Muscle of leg (tissue), 11 donors: ENCODE data around the gene CACNA1C. TPM values are rescaled to one million over a fixed set of nuclear protein-coding genes. Genes with fewer than 3 reads are reported as not detected.

ENCODE experiments used
- DNase-seq: peaks from one replicate; pipeline ENCODE4 v3.0.0; 2013
- H3K27ac ChIP-seq: one replicate; pipeline ENCODE4 v1.5.1; 2013; ENCODE audit warnings: mild to moderate bottlenecking, low read length, control low read depth
- H3K27me3 ChIP-seq: one replicate; pipeline ENCODE4 v1.6.1; 2013; ENCODE audit warnings: low read length; ENCODE audit not compliant: control insufficient read depth, insufficient read depth
- H3K36me3 ChIP-seq: one replicate; pipeline ENCODE4 v1.6.1; 2013; ENCODE audit warnings: low read length; ENCODE audit not compliant: control insufficient read depth, insufficient read depth
- H3K4me1 ChIP-seq: one replicate; pipeline ENCODE4 v1.6.1; 2013; ENCODE audit warnings: low read length; ENCODE audit not compliant: control insufficient read depth, insufficient read depth
- H3K4me3 ChIP-seq: one replicate; pipeline ENCODE4 v1.5.1; 2013; ENCODE audit warnings: low read length, control low read depth
- H3K9me3 ChIP-seq: replicated peaks from 2 replicates; pipeline ENCODE4 v1.6.1; 2013; ENCODE audit warnings: low read depth, low read length; ENCODE audit not compliant: control insufficient read depth
- WGBS: methylation state at CpG from one replicate; pipeline ENCODE4 v1.1.5; 2013; ENCODE audit warnings: missing lambda C conversion rate; ENCODE audit not compliant: insufficient coverage; 5-methylcytosine and 5-hydroxymethylcytosine counted together
- polyA plus RNA-seq, 8 donors: library from polyadenylated mRNA; unstranded; fragments of 120-200 nt; gene quantifications; one replicate each; pipeline versions ENCODE4 v1.2.1 to v1.2.3, GENCODE V29; 2013; ENCODE audit warnings: inconsistent platforms in 1 of 8, low replicate concordance in 1 of 8; ENCODE audit not compliant: insufficient read length in 8 of 8, insufficient read depth in 1 of 8
- total RNA-seq: library from RNA; stranded (reverse); fragments of 120-200 nt; gene quantifications from one replicate; pipeline ENCODE4 v1.2.4, GENCODE V29; 2013

The CACNA1C gene
- total and polyA plus RNA-seq, 9 donors: 1.9 to 4.3 (median 3.6) TPM

GRCh38 chr12:2550561-2551411, 498.0 kb downstream of the CACNA1C start:
- no peaks in the 10 kb centered on the region for H3K36me3 ChIP-seq
- WGBS: 65% methylated on average over 13 of the region's 17 CpGs
- H3K27ac ChIP-seq: no peak overlapping the region
- no peak for DNase-seq
- no peaks in the 10 kb centered on the region for H3K9me3 ChIP-seq
- peaks cover 4% of the 10 kb centered on the region for H3K4me1 ChIP-seq
- H3K27me3 ChIP-seq: peaks cover 3% of the 10 kb centered on the region
- H3K4me3 ChIP-seq: no peak overlapping the region

DNA sequence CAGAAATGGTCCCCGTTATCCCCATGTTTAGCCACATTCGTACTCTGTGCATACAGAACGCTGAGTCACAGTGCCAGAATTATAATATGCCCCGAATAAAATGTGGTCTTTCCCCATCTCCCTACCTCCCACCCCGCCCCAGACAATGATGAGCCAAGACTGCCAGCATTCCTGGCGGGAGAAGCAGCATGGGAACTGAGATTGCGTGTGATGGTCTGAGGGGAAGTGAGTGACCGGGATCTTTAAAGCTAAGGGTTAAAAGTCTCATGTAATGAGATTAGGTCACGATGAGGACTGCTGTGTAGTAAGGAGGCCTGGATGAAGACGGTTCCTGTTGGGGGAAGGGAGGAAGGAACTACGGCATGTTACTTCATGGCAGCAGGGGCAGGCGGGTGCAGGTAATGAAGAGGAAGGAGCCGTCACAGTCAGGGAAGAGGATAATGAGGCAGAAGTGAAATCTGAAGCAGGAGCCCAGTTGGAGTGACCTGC, 498.7 kb downstream of the CACNA1C start:
- Histone ChIP-seq H3K9me3 (no peaks in the 10 kb centered on the region), H3K4me3 (no peak overlapping the region), H3K27me3 (peaks cover 3% of the 10 kb centered on the region), H3K36me3 (no peaks in the 10 kb centered on the region), H3K27ac (no peak overlapping the region), H3K4me1 (peaks cover 4% of the 10 kb centered on the region)
- 63% methylated on average over 9 of the region's 13 CpGs for WGBS
- DNase-seq: no peak

- H3K36me3 ChIP-seq: no peaks in the 10 kb centered on the region
- H3K4me1 ChIP-seq: peaks cover 4% of the 10 kb centered on the region
- H3K9me3 ChIP-seq: no peaks in the 10 kb centered on the region
- DNase-seq: no peak
- H3K27me3 ChIP-seq: peaks cover 3% of the 10 kb centered on the region
- no peak overlapping the region for H3K4me3 ChIP-seq
- WGBS: 50% methylated on average over 10 of the region's 10 CpGs
- H3K27ac ChIP-seq: no peak overlapping the region
Observed at GRCh38 chr12:2552000-2552756, 499.4 kb downstream of the CACNA1C start.

DNA sequence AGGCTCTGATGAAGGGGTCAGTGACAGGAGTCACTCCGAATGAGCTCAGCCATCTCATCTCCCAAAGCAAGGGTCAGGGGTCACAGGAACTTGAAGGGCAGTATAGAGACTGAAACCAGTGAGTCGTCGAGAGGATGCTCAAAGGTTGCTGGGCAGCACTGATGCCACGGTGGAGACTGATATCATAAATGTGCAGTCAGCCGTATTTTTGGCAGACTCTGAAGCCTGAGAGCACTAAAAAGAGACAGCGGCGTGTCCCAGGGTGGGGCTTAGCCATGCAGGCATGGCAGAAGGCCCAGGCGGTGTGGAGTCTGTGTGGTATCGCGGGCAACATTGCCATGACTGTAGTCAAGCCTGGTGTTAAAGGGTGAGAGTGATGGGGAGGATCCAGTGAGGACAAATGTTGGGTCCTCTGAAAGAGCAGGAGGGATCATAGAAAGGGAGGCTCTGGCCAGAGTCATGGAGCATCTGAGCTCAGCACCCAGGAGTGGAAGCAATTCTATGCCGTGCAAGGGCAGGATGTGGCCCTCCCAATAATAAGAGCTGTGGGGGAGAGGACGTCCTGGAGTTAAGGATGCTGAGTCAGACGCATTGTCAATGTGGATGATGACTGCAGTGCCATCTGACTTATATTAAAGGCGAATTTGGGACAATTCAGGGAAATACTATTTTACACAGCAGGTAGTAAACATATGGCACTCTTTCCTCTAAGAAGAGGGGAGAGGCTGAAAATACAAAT, 500.8 kb downstream of the CACNA1C start:
- Histone ChIP-seq H3K27me3 (peaks cover 5% of the 10 kb centered on the region), H3K36me3 (no peaks in the 10 kb centered on the region), H3K9me3 (no peaks in the 10 kb centered on the region), H3K27ac (no peak overlapping the region), H3K4me3 (no peak overlapping the region), H3K4me1 (peaks cover 4% of the 10 kb centered on the region)
- no peak for DNase-seq
- 79% methylated on average over 9 of the region's 14 CpGs for WGBS

DNA sequence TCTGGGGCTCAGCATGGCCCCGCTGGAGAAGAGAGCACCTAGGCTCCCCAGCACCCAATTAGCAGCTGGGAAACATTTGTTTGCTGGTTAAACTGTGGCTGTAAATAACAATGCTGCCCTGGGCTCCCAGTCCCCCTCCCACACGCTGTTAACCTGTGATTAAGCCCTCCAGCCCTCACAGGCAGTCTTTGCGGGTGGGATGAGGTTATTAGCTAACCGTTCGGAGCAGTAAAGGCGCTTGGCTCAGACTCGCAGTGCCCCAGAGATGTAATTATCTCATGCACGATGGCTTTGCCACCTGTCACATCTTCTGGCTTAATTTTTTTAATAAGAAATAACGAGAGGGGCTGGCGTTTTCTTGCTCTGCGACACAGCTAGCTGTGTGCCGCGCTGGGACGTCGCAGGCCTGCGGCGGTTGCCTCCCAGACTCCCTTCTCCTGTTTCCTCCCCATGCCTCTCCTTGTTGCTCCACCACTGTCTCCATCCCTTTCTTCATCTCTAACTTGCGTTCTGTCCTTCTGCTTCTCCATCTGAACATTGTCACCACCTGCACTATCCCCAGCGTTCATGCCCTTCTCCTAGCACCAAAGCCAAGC, 502.8 kb downstream of the CACNA1C start:
- H3K4me1 ChIP-seq: peaks cover 4% of the 10 kb centered on the region
- H3K36me3 ChIP-seq: no peaks in the 10 kb centered on the region
- no peak overlapping the region for H3K27ac ChIP-seq
- H3K4me3 ChIP-seq: no peak overlapping the region
- peaks cover 5% of the 10 kb centered on the region for H3K27me3 ChIP-seq
- DNase-seq: no peak
- no peaks in the 10 kb centered on the region for H3K9me3 ChIP-seq
- 69% methylated on average over 17 of the region's 19 CpGs for WGBS

- H3K27me3 ChIP-seq: peaks cover 5% of the 10 kb centered on the region
- no peaks in the 10 kb centered on the region for H3K36me3 ChIP-seq
- H3K4me1 ChIP-seq: peaks cover 5% of the 10 kb centered on the region
- WGBS: 50% methylated on average over 2 of the region's 3 CpGs
- no peaks in the 10 kb centered on the region for H3K9me3 ChIP-seq
- no peak overlapping the region for H3K4me3 ChIP-seq
- no peak for DNase-seq
- no peak overlapping the region for H3K27ac ChIP-seq
Observed at GRCh38 chr12:2557597-2557996, 504.8 kb downstream of the CACNA1C start.

- WGBS: 77% methylated on average over 5 of the region's 6 CpGs
- no peaks in the 10 kb centered on the region for H3K9me3 ChIP-seq
- no peak for DNase-seq
- peaks cover 5% of the 10 kb centered on the region for H3K4me1 ChIP-seq
- no peaks in the 10 kb centered on the region for H3K36me3 ChIP-seq
- no peak overlapping the region for H3K27ac ChIP-seq
- peaks cover 2% of the 10 kb centered on the region for H3K27me3 ChIP-seq
- H3K4me3 ChIP-seq: no peak overlapping the region
Observed at GRCh38 chr12:2559931-2560330, 507.1 kb downstream of the CACNA1C start.

DNA sequence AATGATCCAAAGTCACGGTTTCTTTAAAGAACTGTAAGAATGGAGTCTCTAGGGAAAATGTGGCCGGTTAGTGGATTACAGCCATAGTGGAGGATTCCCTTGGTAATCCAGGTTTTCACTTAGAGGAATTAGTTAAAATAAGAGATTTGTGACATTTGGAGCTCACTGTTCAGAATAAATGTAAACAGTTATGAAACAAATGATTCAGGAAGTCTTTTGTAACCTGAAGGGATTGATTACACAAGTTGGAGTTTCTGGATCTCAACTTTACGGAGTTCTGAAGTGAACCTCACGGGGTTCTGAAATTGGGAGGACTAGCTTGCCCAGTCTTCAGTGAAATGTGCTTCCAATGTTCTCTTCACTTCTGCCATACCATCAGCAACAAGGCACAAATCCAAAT, 507.6 kb downstream of the CACNA1C start:
- H3K27ac ChIP-seq: no peak overlapping the region
- no peak overlapping the region for H3K4me3 ChIP-seq
- no peaks in the 10 kb centered on the region for H3K9me3 ChIP-seq
- peaks cover 5% of the 10 kb centered on the region for H3K4me1 ChIP-seq
- no peaks in the 10 kb centered on the region for H3K36me3 ChIP-seq
- peaks cover 2% of the 10 kb centered on the region for H3K27me3 ChIP-seq
- no peak for DNase-seq
- WGBS: 0% methylated on average over 1 of the region's 4 CpGs

GRCh38 chr12:2561367-2561766, 508.6 kb downstream of the CACNA1C start:
- DNase-seq: peak; percentile 33
- H3K27me3 ChIP-seq: peaks cover 2% of the 10 kb centered on the region
- peaks cover 5% of the 10 kb centered on the region for H3K4me1 ChIP-seq
- H3K9me3 ChIP-seq: no peaks in the 10 kb centered on the region
- WGBS: 46% methylated on average over 8 of the region's 10 CpGs
- no peak overlapping the region for H3K4me3 ChIP-seq
- no peak overlapping the region for H3K27ac ChIP-seq
- H3K36me3 ChIP-seq: no peaks in the 10 kb centered on the region
